Left renal pelvis (tissue), 4 donors: ENCODE data around the gene ATP5F1B. TPM values are rescaled to one million over a fixed set of nuclear protein-coding genes. Genes with fewer than 3 reads are reported as not detected.
"Not testable (repeated sequence)": the region's sequence is repeated elsewhere in the genome, so short reads cannot be mapped to it uniquely, and the experiment has no call there.

Experiments
- DNase-seq, 4 donors: peaks; one replicate each; pipeline ENCODE4 v3.0.0-alpha.2; 2013; ENCODE audit warnings: low read depth in 4 of 4, low spot score in 3 of 4
- polyA plus RNA-seq, 4 donors: library from polyadenylated mRNA; unstranded; fragments of 120-200 nt; gene quantifications; one replicate each; pipeline ENCODE4 v1.2.1, GENCODE V29; 2013; ENCODE audit not compliant: insufficient read length in 4 of 4

The ATP5F1B gene
- polyA plus RNA-seq, 4 donors = 483 to 1,155 (median 920) TPM

- not testable (repeated sequence) for DNase-seq
Measured at GRCh38 chr12:56653781-56654180, 8.0 kb upstream of the ATP5F1B start.

GRCh38 chr12:56648023-56648422, 2.2 kb upstream of the ATP5F1B start:
- DNase-seq = not testable (repeated sequence)

- DNase-seq = no peak
Measured at GRCh38 chr12:56645201-56645716, 525 bp downstream of the ATP5F1B start.

GRCh38 chr12:56644654-56645053, 1.1 kb downstream of the ATP5F1B start:
- DNase-seq = no peak

GRCh38 chr12:56641219-56641618, 4.6 kb downstream of the ATP5F1B start:
- no peak for DNase-seq

- no peak for DNase-seq
Measured at GRCh38 chr12:56637621-56638020, 8.2 kb downstream of the ATP5F1B start.

- peak; percentile 96 to 99 (median 98) for DNase-seq
Measured at GRCh38 chr12:56636675-56637540, 8.9 kb downstream of the ATP5F1B start.

- peak in 1 of 4 donors; percentile 84 for DNase-seq
Measured at GRCh38 chr12:56635806-56636674, 9.7 kb downstream of the ATP5F1B start.

GRCh38 chr12:56634837-56635791, 10.7 kb downstream of the ATP5F1B start:
- DNase-seq = no peak

GRCh38 chr12:56634242-56634836, 11.4 kb downstream of the ATP5F1B start:
- no peak for DNase-seq

- DNase-seq = no peak
Measured at GRCh38 chr12:56633468-56634241, 12.1 kb downstream of the ATP5F1B start.

- no peak for DNase-seq
Measured at GRCh38 chr12:56632701-56633467, 12.9 kb downstream of the ATP5F1B start.

GRCh38 chr12:56631790-56632700, 13.7 kb downstream of the ATP5F1B start:
- DNase-seq = no peak

GRCh38 chr12:56630180-56630632, 15.6 kb downstream of the ATP5F1B start, which contains the start of gene BAZ2A:
Gene BAZ2A (minus strand): TSS chr12:56630326. CDS start chr12:56617530, 12,796 bp downstream.
- DNase-seq = no peak

GRCh38 chr12:56629459-56630179, 16.2 kb downstream of the ATP5F1B start:
- no peak for DNase-seq
